ENCODE data around the gene OARD1.

- no peak for TF ChIP-seq POLR2A (IDR thresholded peaks at IDR 0.05)
- TF ChIP-seq CTCF (IDR thresholded peaks at IDR 0.05) = no peak
Measured at GRCh38 chr6:41098366-41098765, 26.2 kb upstream of the OARD1 start.

Data from heart left ventricle (tissue), 13 donors.